ENCODE data around the gene JSRP1.

Gene JSRP1

GRCh38 chr19:2261438-2262172, 5.4 kb upstream of the JSRP1 start:
- Histone ChIP-seq H3K27ac (no peak overlapping the region), H3K9me3 (no peaks in the 10 kb centered on the region), H3K27me3 (no peaks in the 10 kb centered on the region), H3K4me1 (peaks cover 0 to 6% (median 4%) of the 10 kb centered on the region in 4 donors), H3K36me3 (no peaks in the 10 kb centered on the region), H3K4me3 (no peak overlapping the region)
- no peak for DNase-seq
- TF ChIP-seq CTCF (IDR thresholded peaks at IDR 0.05): peak in 1 of 2 experiments; percentile 17
- intact Hi-C loops (cut with DNase I; ENCODE audit: low total_unique reads): no loop called here

GRCh38 chr19:2260341-2260805, 4.2 kb upstream of the JSRP1 start:
- DNase-seq: no peak
- Histone ChIP-seq H3K4me1 (no peaks in the 10 kb centered on the region), H3K36me3 (no peaks in the 10 kb centered on the region), H3K4me3 (no peak overlapping the region), H3K27me3 (no peaks in the 10 kb centered on the region), H3K27ac (no peak overlapping the region), H3K9me3 (no peaks in the 10 kb centered on the region)
- no peak for TF ChIP-seq CTCF (IDR thresholded peaks at IDR 0.05)
- intact Hi-C loops (cut with DNase I; ENCODE audit: low total_unique reads): no loop called here

GRCh38 chr19:2259336-2259735, 3.1 kb upstream of the JSRP1 start:
- H3K27me3 ChIP-seq: no peaks in the 10 kb centered on the region
- H3K4me3 ChIP-seq: no peak overlapping the region
- DNase-seq: no peak
- intact Hi-C loops (cut with DNase I; ENCODE audit: low total_unique reads): no loop called here
- no peak for TF ChIP-seq CTCF (IDR thresholded peaks at IDR 0.05)
- no peak overlapping the region for H3K27ac ChIP-seq
- no peaks in the 10 kb centered on the region for H3K9me3 ChIP-seq
- no peaks in the 10 kb centered on the region for H3K36me3 ChIP-seq
- no peaks in the 10 kb centered on the region for H3K4me1 ChIP-seq

DNA sequence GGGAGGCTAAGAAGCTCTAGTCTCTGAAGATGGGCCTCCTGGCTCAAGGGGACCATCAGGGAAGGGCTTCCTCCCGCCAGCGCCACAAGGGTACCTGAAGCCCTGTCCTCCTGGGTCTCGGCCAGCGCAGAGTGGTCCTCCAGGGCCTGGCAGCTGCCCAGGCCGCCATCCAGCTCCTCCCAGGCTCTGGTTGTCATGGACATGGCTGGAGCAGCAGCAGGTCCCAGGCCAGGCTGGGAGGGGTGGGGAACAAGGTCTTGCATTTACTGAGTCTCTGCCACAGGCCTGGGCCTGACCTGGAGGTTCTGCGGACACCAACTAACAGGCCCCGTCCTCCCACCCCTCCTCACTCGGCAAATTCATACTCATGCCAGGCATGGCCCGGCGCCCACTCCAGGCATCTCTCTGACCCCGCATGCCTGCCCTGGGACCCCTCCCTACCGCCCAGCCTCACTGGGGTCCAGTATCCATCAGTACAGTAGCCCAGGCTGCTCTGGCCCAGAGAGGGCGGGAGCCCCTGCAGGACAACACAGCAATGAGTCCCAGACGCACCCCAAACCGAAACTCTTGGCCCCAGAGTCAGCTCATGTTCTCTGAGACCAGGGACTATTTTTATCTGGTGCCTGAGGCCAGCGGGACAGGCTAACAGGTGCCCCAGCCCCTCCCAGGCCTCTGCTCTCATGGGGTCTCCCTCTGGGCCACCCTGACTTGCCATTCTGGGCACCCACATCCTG, 938 bp downstream of the JSRP1 start:
- Histone ChIP-seq H3K4me3 (no peak overlapping the region), H3K4me1 (peaks cover 0 to 36% (median 33%) of the 10 kb centered on the region in 4 donors), H3K36me3 (no peaks in the 10 kb centered on the region), H3K27ac (no peak overlapping the region), H3K27me3 (peaks cover 3 to 40% of the 10 kb centered on the region in 2 donors), H3K9me3 (no peaks in the 10 kb centered on the region)
- no peak for DNase-seq
- TF ChIP-seq CTCF (IDR thresholded peaks at IDR 0.05): no peak
- intact Hi-C loops (cut with DNase I; ENCODE audit: low total_unique reads): no loop called here

GRCh38 chr19:2254064-2254872, 1.9 kb downstream of the JSRP1 start:
- peaks cover 0 to 44% (median 38%) of the 10 kb centered on the region in 4 donors for H3K4me1 ChIP-seq
- H3K9me3 ChIP-seq: no peaks in the 10 kb centered on the region
- peaks cover 3 to 51% of the 10 kb centered on the region in 2 donors for H3K27me3 ChIP-seq
- intact Hi-C loops (cut with DNase I; ENCODE audit: low total_unique reads): no loop called here
- TF ChIP-seq CTCF (IDR thresholded peaks at IDR 0.05): no peak
- no peaks in the 10 kb centered on the region for H3K36me3 ChIP-seq
- no peak overlapping the region for H3K27ac ChIP-seq
- H3K4me3 ChIP-seq: no peak overlapping the region
- DNase-seq: no peak

Data from tibial artery (tissue), 4 donors.